ENCODE data around the gene SRCIN1.

SRCIN1 gene

DNA sequence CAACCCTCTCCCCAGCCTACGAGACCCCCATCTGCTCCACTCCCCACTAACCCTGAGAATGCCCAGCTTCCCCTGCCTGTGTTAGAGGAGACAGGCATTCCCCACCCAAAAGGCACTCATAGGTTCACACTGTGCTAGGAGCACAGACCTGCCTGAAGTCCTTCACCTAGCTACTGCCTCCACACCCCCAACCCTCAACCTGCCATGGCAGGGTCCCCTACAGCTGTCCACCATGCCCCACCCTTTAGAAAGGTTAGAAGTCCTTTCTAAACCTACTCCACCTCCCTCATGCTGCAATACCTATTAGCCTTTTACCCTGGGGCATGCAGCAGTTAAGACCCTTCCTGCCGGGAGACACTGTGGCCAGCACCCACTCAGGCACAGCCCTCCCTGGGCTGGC is 9.1 kb downstream of the SRCIN1 start:
- DNase-seq = no peak

GRCh38 chr17:38595892-38596291 is 9.9 kb downstream of the SRCIN1 start:
- no peak for DNase-seq

DNA sequence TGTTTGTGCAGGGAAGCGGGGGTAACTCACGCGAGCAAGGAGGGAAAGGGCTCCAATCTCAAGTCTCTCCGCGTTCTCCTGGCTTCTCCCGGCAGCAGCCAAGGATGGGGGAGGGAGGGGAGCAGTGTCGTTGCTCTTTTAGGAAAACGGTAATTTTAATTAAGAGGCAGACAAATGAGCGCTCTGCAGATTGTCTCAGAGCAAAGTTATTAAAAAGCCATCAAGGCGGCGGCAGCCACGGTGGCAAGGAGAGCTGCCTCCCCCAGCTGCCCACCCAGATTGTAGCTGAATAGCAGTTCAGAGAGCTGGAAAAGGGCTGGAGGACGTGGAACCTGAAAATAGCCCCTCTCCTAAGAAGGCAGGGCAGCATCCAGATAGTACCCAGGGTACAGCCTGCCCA is 11.6 kb downstream of the SRCIN1 start:
- no peak for DNase-seq

GRCh38 chr17:38592487-38592886 is 13.3 kb downstream of the SRCIN1 start:
- no peak for DNase-seq

DNA sequence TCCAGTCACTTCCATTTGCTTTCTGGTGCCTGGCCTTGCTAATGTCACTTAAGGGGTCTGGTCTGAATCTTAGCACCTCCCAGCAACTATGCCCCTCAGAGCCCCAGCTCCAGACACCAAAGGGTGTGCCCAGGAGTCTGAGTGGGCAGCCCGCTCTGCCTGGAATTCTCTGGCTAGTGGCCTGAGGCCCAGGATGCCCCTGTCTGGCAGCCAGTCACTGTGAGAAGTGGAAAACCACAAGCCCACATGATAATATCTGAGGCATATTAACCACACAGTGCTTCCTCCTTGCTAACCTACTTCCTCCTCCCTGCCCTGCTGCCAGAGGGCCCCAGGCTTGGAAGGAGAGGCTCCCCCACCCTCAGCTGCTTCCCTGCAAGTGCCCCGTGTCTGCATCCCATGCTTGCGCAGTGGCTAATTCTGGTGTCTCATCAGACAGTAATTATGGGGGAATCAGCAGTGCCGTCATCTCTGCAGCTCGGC is 14.0 kb downstream of the SRCIN1 start:
- no peak for DNase-seq

- no peak for DNase-seq
These were observed 14.6 kb downstream of the SRCIN1 start for GRCh38 chr17:38590988-38591758.

DNA sequence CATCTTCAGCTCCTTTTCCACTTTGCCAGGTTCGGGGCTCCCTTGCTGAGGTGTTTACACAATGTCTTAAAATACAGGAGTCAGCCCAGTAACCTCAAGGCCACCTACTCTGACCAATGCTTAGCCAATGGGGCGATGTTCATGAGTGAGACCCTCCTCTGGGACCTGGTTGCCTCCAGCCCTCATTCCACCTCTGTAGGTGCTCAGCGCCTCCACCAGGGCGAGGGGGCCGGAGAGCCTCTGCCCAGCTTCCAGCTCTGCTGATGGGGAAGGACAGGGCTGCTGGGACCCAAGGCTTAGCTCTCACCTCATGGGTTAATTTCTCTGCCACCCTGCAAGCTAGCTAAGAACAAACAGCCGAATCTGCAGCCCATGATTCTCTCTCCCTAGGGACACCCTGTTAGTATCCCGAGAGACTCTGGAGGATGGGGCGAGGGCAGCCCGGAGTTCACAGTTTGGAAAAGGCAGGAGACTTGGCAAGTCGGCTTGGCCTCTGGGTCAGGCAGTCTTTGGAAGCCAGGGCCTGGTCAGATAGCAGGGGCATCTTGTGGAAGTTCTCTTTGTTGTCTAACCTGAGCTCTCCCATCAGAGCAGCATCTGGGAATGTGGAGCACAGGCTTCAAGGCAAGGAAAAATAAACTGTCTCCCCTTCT is 16.2 kb downstream of the SRCIN1 start:
- no peak for DNase-seq

GRCh38 chr17:38588788-38589174 is 17.0 kb downstream of the SRCIN1 start:
- no peak for DNase-seq

DNA sequence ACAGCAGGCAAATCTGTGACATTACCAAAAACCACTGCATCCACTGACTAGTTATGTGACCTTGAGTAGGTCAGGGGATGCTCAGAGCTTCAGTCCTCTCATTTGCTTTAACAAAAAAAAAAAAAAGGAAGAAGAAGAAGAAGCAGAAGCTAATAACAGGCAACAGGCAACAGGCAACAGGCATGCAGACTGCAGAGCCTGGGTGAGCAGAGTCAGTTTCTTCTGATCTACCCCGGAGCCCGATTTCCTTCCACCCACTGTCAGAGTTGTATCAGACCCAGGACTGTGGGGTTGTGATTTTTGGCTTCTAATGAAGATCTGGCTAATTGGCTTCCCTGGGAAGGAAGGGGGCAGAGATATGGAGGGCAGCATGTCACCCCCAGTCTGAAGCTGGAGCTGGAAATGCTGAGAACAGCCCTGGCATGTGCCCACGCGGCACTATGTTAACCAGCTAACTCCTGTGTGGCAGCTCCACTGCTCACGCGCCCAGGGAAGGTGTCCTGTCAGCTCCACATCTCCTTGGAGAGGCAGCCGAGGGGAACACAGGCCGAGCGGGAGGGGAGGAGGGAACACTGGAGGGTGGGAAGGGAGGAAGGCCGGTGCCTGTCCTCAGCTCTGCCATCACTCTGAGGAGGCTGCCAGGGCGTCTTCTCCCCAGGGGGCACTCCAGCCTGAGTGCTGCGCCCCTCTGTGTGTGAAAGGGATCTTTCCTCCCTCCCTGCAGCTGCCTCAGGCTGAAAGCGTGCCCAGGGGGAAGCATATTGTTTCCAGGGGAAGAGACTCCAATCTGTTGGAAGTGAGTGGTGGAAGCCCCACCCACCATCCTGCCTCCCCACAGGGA is 17.6 kb downstream of the SRCIN1 start:
- DNase-seq = no peak

GRCh38 chr17:38587203-38587602 is 18.5 kb downstream of the SRCIN1 start:
- DNase-seq = no peak

- no peak for DNase-seq
These were observed 19.0 kb downstream of the SRCIN1 start for GRCh38 chr17:38586788-38587187.

DNA sequence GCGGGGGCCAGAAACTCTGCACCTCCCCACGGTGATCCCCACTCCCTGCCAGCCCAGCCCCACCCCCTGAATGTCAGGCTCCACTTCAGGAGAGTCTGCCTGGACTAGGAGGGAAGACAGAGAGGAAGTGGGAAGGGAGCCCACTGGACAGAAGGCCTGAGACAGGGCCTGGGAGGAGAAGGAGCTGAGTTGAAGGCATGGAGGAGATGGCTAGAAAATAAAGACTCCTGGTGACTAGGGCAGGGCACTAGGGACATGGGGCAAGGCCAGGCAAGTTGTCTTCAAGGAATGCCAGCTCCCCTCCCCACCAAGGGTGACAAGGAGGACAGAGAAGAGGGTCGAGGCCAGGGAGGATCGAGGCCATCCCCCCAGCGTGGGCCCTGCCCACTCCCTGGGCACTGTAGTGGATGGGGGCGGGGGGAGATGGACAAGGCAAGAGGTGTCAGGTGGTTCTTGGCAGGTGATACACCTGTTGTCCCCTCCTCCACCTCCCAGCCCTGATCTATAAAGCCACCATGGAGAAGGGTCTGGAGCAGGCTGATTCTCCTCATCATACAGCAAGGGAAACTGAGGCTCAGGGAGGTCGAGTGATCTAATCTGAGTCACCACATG is 19.7 kb downstream of the SRCIN1 start:
- DNase-seq = no peak

DNA sequence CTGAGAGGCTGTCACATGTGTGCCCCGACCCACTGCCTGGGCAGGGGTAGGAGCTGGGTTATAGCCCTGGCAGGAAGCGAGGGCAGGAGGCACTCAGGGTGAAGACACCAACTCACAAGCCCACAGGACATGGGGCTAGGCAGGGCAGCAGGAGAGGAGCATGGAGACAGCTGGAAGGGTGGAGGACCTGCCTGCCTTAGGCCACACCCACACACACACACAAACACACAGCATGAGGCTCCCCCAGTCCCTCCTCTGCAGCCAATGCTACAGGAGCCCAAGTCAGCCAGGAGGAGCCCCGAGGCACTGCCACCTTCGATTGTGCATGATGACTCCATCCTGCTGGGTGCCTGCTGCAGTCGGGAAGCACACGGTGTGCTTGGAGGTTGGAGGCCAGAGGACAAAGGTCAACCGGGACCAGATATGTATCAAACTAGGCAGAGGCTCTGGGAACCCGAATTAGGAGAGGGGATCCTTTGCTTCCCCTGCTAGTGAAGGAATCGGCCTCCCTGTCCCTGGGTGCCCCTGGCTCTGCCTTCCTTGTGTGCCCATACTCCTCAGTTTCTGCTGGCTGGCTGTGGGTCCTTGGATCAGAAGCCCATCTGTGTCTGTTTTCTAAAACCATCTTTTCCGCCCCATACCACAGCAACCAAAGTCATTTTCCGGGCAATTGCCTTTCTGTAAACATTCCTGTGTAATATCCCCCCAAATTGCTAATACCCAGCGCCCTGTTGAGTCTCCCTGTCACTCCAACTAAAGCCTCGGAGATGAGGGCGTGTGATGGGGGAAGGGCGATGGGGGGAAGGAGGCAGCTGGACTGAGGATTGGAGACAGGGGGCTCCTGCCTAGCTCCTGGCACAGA is 20.5 kb downstream of the SRCIN1 start:
- DNase-seq = no peak

DNA sequence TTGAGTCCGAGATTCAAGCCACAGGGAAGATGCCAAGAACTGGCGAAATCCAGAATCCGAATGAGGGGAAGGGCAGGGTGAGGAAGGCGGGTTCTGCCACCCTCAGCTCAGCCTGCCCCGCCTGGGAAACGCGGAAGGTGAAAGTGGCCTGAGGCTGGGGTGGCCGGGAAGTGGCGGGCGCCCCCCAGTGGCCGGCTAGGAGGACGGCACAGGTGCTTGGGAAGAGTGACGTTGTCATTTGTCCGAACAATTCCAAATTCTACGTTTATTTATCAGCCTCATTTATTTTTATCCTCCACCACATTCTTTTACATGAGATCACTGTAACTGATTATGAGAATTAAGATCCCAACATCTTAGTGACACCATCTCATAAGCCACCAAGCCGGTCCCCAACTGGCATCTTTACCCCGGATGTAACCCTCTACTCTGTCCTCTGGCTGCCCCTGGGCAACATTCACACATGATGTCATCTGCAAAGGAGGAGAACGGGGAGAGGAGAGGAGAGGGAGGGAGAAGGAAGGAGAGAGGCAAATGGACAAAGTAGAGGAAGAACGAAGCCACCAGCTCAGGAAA is 21.3 kb downstream of the SRCIN1 start:
- DNase-seq = peak in 1 of 2 experiments; percentile 56

GRCh38 chr17:38583828-38584349 is 21.9 kb downstream of the SRCIN1 start:
- DNase-seq = no peak

DNA sequence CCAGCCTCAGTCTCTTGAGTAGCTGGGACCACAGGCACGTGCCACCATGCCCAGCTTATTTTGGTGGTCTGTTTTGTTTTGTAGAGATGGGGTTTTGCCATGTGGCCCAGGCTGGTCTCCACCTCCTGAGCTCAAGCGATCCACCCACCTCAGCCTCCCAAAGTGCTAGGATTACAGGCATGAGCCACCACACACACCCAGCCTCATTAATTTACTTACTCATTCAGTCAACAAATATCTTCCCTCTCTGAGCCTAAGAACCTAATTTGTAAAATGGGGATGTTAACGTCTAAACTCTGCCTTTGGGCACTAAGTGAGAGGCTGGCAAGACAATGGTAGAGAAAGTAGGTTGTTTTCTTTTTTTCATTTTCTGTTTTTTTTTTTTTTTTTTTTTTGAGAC is 22.6 kb downstream of the SRCIN1 start:
- DNase-seq = no peak

- DNase-seq = no peak
These were observed 23.7 kb downstream of the SRCIN1 start for GRCh38 chr17:38582069-38582468.

DNA sequence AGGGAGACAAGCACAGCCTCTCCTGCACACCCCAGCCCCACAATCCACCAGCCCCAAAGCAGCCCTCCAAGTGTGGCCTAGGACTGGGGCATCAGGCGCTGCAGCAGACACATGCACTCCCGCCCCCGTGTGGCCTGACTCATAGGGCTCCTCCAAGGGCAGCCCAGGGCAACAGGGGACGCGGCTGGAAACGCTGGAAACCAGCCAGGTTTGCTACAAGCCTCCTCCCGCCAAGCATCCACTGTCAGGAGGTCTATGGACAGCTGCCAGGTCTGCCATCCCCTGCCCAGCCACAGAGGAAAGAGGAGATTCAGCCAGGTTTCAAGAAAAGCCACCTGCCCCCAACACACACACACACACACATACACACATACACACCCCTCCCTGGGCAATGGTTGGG is 25.8 kb downstream of the SRCIN1 start:
- DNase-seq = peak in 1 of 2 experiments; percentile 15

DNA sequence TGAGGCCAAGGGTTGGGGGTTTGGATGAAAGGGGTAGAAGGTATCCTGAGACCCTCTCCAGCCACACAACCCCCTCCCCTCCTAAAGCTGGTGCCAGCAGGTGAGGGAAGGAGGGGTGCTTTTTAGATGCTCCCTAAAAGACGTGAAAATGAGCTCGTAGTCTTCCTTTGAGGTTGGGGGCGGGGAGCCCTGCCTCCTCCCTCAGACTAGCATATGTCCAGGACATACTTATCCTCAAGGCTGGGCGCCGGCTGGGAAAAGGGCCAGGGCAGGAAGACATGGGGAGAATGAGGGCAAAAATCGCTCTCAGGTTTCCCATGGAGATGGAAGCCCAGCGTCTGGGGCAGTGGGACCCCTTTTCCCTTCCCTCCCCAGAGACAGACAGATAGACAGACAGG is 26.7 kb downstream of the SRCIN1 start:
- no peak for DNase-seq

DNA sequence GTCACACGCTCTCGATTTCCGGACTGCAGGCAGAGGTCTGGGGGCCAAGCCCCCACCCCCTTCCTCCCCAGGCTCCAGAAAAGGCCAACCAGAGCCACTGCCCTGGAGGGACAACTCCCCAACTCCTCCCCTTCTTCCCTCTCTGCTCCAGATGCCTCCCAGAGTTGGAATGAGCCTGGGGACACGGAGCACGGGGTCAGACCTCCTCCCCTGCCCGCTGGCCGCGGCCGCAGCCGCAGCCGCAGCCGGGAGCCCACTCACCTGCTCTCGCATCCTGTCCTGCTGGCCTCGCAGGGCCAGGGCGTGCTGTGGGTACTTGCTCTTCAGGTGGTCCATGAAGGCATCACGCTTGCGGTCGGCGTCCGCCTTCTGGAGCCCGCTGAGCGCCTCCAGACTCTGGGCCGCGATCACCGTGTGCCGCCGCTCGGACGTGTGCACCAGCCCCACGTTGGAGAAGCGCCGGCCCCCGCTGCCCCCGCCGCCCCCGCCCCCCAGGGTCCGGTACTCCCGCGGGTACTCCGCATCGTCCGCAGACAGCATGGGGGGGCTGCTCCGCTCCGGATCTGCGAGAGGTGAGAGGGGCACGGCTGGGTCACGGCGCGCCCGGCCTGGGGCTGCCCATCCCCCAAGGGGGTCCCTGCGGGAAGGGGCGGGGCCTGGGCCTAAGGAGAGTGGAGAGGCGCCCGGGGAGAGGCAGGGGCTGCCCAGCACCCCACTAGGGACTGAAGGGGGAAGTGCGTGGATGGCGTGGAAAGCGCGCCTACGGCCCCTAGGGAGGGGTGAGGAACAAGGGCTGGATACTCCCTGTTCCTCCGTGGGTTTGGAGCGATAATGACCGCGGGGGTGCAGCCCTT is 27.3 kb downstream of the SRCIN1 start:
- no peak for DNase-seq
